ENCODE results near the gene MFNG.

The MFNG gene

GRCh38 chr22:37511395-37512104, 25.4 kb upstream of the MFNG start:
- DNase-seq = no peak

- DNase-seq = no peak
Observed at GRCh38 chr22:37510091-37510490, 23.9 kb upstream of the MFNG start.

DNA sequence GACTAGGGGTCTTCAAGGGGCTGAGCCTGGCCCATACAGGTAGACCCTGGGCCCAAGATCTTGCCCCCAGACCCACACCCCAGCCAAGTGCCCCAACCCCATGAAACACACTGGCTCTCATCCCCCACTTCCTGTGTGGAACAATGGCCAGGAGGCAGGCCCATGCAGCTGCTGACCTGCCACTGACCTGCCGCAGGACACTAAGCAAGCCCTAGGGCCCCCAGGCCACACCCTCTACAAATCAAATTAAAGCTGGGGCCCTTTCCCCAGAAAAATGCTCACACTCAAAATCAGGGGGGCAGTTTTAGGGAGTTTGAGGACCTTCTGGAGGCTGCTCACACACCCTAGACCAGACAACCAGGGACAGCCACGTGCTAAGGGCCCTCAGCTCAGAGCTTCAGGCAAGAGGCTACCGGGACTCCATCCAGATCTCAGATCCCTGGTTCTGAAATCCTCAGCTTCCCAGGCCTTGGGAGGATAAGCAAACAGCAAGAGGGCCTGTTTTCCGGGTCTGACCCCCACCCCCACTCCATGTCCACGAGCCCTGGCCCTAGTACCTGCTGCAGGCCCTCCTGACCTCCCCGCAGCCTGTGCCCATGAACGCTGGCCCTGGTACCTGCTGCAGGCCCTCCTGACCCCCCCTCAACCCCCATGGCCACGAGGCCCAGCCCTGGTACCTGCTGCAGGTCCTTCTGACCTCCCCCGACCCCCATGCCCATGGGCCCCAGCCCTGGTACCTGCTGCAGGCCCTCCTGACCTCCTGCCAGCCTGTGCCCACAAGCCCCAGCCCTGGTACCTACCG, 23.1 kb upstream of the MFNG start:
- DNase-seq = no peak

GRCh38 chr22:37508431-37508992, 22.3 kb upstream of the MFNG start:
- no peak for DNase-seq

GRCh38 chr22:37507731-37508130, 21.5 kb upstream of the MFNG start:
- DNase-seq = no peak

DNA sequence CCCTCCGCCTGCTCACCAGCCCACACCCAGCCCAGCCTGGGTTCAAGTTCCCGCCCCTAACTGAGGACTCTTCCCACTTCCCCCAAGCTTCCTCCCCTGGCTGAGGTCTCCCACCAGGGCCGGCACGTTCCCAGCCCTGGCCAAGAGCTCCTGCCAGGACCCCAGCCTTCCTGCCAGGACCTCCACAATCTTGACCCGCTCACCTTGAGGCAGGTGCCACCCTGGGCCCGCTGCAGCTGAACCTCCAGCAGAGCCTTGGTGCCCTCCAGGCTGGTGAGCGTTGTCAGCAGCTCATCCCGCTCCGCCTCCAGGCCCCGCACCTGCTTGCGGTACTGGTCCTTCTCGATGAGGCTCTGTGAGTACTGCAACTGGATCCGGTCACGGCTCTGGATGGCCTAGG, 19.8 kb upstream of the MFNG start:
- DNase-seq = no peak

GRCh38 chr22:37505565-37505964, 19.4 kb upstream of the MFNG start:
- DNase-seq = no peak

GRCh38 chr22:37504964-37505363, 18.8 kb upstream of the MFNG start:
- no peak for DNase-seq

- no peak for DNase-seq
Observed at GRCh38 chr22:37503850-37504249, 17.7 kb upstream of the MFNG start.

- no peak for DNase-seq
Observed at GRCh38 chr22:37503183-37503683, 17.0 kb upstream of the MFNG start.

DNA sequence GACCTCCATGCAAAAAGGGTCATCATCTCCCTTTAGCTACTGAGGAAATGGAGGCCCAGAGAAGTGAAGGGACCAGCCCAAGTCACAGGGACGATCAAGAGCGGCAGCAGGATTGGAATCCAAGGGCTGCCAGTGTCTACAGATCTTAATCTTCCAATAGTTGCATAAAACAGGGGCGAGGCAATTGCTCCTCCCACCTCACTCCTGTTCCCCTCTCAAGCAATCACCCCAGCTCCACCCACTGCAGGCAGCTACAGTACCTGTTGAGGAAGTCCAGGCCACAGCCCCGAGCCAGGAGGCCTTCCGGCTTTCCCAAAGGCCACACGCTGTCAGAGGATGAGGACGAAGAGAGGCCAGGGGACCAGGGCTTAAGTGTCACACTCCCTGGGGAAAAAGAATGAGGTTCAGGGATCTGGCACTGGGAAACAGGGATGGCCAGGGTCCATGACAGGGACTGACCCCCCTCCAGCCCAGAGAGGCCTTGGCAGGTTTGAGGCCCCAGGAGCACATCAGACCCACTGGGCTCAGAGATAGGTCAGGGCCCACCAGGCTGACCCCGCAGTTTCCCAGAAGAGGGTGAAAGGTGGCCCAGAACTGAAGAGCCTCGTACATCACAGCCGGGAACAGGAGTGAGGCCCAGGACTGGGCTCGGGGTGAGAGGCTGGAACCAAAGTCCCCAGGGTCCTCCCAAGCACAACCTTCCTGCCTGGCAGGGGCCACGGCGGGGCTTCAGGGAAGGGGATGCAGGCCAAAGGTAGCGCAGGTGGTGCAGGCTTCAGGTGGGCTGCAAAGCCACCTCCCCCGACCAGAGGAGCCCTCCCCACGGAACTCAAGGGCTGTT, 16.4 kb upstream of the MFNG start:
- DNase-seq = no peak

- DNase-seq = no peak
Observed at GRCh38 chr22:37501610-37502341, 15.6 kb upstream of the MFNG start.

- no peak for DNase-seq
Observed at GRCh38 chr22:37500745-37501609, 14.8 kb upstream of the MFNG start.

DNA sequence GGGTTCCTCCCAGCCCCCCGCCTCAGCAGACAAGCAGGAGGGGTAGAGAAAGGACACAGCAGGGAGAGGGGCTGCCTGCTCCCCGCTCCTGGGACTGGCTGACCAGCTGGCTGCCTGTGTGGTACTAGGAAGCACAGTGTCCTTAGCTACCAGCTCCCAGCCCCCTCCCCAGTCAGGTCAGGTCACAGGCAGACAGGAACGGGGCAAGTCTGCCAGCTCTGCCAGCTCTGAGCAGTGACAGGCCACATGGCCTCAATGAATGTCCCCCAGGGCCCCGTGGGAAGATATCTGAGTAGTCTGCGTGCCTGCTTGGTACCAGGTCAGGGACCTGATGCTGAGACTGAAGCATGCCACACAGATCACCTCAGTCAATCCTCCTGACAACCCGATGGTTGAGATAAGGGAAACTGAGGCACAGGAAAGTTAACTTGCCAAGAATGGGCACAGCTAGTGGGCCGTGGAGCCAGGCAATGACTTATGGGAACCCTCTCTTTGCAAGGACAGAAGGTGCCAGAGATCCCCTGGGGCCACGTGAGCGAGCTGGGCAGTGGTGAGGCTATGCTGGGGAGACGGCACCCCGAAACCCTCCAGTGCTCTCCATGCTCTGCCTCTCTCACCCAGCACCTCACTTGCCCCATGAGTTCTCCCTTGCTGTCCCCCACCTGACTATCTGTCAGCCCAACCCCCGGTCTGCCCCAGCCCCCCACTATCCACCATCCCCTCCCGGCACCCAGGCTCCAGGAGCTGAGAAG, 13.8 kb upstream of the MFNG start:
- no peak for DNase-seq

DNA sequence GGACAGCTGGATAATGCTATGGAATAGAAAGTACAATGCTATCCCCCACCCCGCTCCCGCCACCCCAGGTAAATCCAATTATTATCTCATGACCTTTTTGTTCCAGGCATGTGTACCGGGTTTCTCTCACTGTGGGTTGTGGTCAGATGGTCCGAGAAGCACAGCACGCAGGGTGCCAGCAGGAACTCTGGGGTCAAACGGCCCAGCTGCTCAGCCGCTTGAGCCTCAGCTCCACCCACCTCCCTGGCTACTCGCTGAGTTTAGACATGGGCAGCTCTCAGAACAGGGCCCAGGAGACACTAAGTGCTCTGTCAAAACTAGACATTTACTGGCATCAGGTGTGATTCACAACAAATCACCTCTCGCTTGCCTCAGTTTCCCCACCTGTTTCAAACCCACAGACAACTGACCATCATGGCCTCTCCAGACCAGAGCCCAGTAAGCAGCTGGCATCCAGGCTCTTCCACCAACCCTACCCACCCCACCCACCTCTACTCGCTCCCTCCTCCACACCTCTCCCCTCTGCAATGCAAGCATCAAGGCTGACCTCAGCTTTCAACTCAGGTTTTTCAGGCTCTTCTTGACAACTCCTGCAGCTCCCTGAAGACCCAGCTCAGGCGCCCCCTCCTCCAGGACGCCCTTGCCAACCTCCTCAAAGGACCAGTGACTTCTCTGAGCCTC, 13.0 kb upstream of the MFNG start:
- DNase-seq = no peak

DNA sequence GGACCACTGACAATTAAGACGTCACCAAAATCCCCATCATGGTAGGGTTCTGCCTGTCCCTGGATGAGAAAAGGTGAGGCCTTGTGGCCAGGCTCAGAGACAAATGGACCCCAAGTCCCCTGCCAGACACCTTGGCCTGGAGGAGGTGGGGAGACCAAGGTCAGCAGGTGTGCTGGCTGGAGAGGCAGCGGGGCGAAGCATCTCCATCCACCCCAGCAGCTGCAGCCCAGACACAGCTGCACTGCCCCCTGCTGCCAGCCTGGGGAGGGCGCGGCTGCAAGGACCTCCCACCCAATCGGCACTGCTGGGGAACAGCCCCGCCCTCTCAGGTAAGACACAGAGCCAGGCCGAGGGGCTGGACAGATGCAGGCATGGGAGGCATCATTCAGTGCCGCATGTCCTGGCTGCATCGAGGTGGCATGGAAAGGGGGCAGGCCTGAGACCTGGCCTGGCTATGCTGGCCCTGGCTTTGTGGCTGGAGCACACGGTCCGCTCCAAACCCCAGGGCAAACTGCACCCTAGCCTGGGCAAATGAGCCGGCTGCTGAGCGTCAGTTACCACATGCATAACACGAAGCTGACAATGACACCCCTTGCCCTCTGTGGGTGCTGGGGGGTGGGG, 12.2 kb upstream of the MFNG start:
- no peak for DNase-seq

- DNase-seq = no peak
Observed at GRCh38 chr22:37497062-37497599, 10.9 kb upstream of the MFNG start.

- no peak for DNase-seq
Observed at GRCh38 chr22:37496651-37497050, 10.5 kb upstream of the MFNG start.

DNA sequence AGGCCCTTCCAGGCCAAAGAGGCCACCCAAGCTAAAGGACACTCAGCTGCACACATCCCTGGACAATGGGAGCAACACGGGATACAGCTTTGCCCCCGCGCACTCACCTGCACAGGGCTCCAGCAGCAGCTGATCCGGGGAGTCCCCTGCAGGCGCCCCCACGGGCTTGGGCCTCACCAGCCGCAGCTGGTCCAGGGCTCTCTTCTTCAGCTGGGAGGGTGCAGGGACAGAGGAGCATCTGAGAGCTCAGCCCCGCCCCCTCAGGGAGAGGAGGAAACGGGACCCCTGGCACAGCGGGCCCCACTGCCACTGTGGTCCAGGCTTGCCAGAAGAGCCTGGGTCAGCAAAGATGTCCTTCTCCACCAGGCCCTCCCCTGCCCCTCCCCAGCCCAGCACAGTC, 7.8 kb upstream of the MFNG start:
- DNase-seq = no peak

All from DMS79 (cell line).